CD4-positive, alpha-beta T cell treated with Interleukin-10 for 1 hour (primary cell): Measurements from ENCODE around the gene GPR173.

Experiments
- DNase-seq: peaks from one replicate; pipeline ENCODE4 v3.0.0-alpha.2; 2020

The GPR173 gene

GRCh38 chrX:53071604-53072417 is 23.2 kb downstream of the GPR173 start:
- peak; percentile 86 for DNase-seq

DNA sequence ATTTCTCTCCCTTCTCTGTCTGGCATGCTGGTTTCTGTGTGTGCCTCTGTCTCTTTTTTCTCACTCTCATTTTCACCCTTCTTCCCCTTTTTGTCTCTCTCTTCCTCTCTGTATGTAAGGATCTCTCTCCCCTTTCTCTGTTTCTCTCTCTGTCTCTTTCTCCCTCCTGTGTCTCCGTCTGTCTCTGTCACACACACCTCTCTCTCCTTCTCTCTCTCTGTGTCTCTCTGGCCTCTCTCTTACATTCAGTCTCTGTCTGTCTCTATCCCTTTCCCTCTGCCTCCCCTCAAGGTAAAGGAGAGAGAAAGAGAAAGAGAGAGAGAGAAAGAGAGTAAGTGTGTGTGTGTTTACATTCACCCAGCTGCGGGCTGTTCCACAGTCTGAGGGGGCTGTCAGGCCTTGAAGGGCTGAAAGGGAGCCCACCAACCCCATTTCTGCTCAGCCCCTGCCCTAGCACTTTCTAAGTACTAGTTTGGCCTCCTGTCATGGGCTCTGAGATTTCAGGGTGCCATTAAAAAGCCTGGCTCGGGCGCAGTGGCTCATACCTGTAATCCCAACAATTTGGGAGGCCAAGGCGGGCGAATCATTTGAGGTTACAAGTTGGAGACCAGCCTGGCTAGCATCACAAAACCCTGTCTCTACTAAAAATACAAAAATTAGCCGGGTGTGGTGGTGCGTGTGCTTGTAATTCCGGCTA is 24.0 kb downstream of the GPR173 start:
- no peak for DNase-seq

GRCh38 chrX:53073115-53073586 is 24.6 kb downstream of the GPR173 start:
- DNase-seq, result no peak

GRCh38 chrX:53075011-53075410 is 26.4 kb downstream of the GPR173 start:
- no peak for DNase-seq

- DNase-seq, result no peak
Observed at GRCh38 chrX:53076671-53077070, 28.1 kb downstream of the GPR173 start.

DNA sequence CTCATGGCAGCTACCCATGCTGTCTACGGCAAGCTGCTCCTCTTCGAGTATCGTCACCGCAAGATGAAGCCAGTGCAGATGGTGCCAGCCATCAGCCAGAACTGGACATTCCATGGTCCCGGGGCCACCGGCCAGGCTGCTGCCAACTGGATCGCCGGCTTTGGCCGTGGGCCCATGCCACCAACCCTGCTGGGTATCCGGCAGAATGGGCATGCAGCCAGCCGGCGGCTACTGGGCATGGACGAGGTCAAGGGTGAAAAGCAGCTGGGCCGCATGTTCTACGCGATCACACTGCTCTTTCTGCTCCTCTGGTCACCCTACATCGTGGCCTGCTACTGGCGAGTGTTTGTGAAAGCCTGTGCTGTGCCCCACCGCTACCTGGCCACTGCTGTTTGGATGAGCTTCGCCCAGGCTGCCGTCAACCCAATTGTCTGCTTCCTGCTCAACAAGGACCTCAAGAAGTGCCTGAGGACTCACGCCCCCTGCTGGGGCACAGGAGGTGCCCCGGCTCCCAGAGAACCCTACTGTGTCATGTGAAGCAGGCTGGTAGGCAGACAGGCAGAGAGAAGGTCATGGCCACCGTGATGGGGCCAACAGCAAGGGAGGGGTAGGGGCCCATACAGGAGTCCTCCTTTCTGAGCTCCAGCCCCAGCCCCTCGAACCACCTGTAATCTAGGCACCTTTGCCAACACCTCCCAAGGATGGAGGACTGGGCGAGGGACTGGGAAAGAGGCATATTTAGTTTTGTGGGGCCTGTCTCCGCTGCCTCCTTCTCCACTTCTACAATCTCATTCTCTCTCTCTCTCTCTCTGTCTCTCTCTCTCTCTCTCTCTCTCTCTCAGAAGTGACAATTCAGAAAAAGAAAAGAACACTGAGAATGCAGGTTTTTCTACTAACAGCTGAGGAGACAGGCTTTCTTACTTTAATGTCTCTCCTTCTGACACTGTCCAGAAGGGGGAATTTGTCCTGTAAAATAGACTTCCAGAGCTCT is 28.9 kb downstream of the GPR173 start:
- DNase-seq, result peak; percentile 28

DNA sequence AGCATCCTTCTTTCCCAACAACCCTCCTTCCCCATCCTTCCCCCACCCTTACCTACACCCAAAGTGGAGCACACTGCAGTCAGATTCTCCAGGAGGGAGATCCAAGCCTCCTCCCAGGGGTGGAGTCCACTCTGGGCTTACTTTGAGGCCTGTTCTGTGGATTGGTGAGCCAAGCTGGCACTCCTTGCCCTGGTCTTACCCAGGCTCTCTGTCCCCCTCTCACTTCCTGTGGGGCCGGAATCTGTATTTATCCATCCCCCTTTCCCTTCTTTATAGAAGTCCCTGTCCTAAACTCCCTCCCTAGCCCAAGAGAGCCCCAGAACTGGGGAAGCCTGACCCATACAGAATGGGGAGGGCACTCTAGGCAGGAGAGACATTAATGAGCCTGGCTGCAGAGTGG is 30.4 kb downstream of the GPR173 start:
- no peak for DNase-seq

- DNase-seq, result peak; percentile 51
Observed at GRCh38 chrX:53080628-53081580, 32.3 kb downstream of the GPR173 start.

DNA sequence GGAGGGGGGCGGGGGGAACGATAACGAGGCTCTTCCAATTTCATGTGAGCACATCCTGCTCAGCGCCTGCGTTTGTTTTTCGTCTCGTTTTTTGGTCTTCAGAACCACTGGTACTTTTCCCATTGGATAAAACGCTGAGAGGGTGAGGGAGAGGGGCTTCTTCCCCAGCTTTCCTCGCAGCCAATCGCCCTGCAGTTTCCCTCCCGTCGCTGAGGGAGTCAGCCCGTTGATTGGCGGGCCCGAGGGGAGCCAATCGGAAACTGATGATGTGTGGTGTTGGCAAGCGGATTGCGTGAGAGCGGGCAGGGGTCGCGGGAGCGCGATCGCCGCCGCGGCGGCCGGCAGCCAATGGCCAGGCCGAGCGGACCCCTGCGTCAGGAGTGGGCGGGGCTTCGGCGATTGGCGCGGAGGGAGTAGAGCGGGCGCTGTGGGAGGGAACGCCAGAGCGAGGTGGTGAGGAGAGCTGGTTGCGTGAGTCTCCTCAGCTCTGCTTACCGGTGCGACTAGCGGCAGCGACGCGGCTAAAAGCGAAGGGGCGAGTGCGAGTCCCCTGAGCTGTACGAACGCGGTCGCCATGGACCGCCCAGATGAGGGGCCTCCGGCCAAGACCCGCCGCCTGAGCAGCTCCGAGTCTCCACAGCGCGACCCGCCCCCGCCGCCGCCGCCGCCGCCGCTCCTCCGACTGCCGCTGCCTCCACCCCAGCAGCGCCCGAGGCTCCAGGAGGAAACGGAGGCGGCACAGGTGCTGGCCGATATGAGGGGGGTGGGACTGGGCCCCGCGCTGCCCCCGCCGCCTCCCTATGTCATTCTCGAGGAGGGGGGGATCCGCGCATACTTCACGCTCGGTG is 33.6 kb downstream of the GPR173 start, which contains the start of gene TSPYL2:
Gene TSPYL2, plus strand, starts transcription at position 443 of the 848 bp plus-strand sequence. Its CDS starts 132 bp downstream, at position 575.
- DNase-seq, result peak; percentile 96

GRCh38 chrX:53082773-53083616 is 34.4 kb downstream of the GPR173 start:
- no peak for DNase-seq

- DNase-seq, result peak; percentile 21
Observed at GRCh38 chrX:53084043-53084570, 35.5 kb downstream of the GPR173 start.

GRCh38 chrX:53084863-53085262 is 36.3 kb downstream of the GPR173 start:
- DNase-seq, result no peak

DNA sequence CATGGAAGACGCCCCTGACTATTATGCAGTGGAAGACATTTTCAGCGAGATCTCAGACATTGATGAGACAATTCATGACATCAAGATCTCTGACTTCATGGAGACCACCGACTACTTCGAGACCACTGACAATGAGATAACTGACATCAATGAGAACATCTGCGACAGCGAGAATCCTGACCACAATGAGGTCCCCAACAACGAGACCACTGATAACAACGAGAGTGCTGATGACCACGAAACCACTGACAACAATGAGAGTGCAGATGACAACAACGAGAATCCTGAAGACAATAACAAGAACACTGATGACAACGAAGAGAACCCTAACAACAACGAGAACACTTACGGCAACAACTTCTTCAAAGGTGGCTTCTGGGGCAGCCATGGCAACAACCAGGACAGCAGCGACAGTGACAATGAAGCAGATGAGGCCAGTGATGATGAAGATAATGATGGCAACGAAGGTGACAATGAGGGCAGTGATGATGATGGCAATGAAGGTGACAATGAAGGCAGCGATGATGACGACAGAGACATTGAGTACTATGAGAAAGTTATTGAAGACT is 37.2 kb downstream of the GPR173 start:
- peak; percentile 45 for DNase-seq

GRCh38 chrX:53086464-53086863 is 37.9 kb downstream of the GPR173 start:
- DNase-seq, result no peak

DNA sequence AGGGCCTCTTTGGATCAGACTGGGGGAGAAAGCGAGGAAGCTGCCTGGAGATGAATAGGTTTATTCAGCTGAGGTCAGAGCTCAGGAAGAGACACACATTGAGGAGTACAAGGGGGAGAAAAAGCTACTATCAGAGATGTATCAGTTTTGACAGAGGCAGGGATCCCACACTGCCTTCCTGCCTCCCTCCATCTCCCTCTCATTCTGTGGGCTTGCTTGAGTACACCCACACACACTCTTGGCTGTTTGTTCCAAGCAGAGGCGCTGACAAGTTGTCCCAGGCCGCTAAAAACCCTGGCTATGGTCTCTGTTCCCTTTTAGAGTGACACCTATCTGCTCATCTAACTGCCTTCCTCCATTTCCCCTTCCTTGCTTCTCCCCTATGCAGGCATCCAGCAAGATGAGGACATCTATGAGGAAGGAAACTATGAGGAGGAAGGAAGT is 38.8 kb downstream of the GPR173 start:
- peak; percentile 24 for DNase-seq

DNA sequence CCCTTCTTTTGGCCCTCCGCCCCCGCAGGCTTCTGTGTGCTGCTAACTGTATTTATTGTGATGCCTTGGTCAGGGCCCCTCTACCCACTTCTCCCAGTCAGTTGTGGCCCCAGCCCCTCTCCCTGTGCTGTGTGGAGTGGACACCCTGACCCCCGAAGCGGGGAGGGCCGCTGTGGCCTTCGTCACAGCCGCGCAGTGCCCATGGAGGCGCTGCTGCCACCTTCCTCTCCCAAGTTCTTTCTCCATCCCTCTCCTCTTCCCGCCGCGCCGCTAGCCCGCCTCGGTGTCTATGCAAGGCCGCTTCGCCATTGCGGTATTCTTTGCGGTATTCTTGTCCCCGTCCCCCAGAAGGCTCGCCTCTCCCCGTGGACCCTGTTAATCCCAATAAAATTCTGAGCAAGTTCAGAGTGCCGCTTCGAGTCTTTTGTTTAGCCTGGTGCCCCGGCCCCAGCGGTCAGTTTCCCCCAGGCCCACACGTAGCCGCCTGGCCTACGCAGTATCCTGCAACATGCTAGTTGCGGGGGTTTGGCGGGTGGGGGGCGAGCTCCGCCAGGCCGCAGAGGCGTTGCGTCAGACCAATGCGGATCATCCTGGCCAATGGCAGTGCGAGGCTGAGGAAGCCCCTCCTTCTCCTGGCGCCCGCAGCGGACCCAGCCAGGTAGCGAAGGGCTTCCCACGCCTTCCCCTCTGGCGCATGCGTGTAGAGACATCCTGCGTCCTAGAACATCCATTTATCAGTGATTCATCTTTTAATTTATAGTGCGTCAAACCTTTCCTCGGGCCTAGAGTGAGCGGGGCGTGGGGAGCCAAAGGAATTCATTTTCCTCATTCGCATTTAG is 39.8 kb downstream of the GPR173 start:
- DNase-seq, result peak; percentile 90

DNA sequence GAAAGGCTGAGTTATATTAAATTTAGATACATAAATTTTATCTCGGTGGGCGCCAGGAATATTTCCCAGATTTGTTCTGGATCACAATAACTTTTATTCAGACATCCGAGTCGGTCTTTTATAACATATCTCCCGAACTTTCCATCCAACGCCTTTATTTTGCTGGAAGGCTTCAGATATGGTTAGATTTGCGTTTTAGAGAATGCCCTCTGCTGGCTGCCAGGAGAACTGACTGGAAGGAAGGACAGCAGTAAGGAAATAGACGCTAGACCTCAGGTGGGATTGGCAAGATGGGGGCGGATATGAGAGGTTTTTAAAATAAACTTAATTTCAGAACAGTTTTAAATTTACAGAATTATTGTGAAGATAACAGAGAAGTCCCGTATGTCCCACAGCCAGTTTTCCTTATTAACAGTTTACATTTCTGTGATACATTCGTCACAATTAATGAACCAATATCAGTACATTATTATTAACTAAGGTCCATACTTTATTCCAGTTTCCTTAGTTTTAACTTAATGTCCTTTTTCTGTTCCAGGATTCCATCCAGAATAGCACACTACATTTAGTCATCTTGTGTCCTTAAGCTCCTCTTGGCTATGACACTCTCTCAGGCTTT is 40.7 kb downstream of the GPR173 start:
- DNase-seq, result peak; percentile 72
